ENCODE measurements around the gene GMPR2.

GMPR2 gene

GRCh38 chr14:24254630-24255392, 22.1 kb downstream of the GMPR2 start:
- no peak for DNase-seq

DNA sequence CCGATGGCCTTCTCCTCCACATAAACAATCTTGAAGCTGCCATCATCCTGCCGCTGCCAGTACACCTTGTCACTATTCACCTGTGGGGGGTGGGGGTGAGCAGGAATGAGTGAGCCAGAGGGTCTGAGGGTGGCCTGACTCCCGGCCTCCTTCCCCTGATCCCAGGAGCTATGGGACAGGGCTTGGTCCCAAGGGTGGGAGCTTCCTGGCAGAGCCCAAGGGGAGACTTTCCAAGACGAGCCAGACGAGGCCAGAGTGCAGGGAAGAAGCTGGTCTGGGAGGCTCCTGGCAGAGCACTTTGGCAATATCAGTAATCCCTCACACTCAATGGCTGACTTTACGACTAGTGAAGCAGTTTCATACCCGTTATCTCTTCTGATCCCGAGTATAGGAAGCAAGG, 22.7 kb downstream of the GMPR2 start:
- DNase-seq: no peak

- no peak for DNase-seq
Observed at GRCh38 chr14:24255931-24256711, 23.4 kb downstream of the GMPR2 start.

GRCh38 chr14:24256960-24257359, 24.2 kb downstream of the GMPR2 start:
- DNase-seq: no peak

DNA sequence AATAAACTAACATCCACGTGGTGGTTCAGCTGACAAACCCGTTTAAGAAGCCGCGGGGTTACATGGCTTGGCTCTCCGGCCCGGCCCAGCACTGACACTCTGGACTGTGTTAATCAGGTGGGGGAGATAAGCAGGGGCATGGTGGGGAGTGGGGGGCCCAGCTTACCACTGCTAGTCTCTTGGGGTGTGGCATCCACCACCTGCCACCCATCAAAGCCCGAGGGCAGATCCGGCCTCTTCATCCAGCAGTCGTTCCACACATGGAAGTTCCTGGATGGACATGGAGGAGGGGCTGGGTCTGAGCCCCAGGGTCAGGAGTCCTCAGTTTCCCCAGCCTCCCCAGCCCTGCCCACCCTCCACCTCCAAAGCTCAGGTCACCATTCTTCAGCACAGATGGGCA, 25.4 kb downstream of the GMPR2 start:
- no peak for DNase-seq

DNA sequence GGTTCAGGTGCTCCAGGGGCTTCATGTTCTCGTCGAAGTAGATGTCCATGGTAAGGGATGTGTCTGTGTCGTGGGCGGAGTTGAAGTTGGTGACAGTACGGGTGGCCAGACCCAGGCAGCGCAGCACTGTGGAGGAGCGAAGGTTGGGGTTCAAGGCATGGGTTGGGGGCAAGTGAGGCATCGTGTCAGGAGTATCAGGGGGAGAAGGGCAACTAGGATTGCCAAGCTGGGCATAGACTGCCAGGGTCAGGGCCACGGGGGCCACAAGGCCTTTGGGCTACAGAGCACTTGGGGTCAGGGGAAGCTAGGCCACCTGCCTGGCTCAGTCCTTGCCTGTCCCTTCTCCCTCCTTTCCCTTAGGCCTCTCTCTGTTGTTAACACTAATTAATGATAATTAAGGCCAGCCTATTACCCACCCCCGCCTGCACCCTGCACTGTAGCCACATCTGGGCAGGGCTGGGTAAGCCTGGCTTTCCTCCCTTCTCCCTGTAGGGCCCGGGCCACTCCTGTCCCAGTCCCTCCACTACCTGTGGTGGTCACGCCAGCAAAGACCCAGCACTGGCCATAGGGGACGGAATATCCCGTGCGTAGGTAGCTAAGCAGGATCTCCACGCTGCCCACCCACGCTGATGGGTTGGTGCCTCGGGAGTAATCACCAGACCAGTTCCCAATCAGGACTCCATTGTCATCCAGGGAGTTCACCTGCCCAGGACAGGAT, 26.0 kb downstream of the GMPR2 start:
- no peak for DNase-seq

- DNase-seq: no peak
Observed at GRCh38 chr14:24259282-24260025, 26.7 kb downstream of the GMPR2 start.

DNA sequence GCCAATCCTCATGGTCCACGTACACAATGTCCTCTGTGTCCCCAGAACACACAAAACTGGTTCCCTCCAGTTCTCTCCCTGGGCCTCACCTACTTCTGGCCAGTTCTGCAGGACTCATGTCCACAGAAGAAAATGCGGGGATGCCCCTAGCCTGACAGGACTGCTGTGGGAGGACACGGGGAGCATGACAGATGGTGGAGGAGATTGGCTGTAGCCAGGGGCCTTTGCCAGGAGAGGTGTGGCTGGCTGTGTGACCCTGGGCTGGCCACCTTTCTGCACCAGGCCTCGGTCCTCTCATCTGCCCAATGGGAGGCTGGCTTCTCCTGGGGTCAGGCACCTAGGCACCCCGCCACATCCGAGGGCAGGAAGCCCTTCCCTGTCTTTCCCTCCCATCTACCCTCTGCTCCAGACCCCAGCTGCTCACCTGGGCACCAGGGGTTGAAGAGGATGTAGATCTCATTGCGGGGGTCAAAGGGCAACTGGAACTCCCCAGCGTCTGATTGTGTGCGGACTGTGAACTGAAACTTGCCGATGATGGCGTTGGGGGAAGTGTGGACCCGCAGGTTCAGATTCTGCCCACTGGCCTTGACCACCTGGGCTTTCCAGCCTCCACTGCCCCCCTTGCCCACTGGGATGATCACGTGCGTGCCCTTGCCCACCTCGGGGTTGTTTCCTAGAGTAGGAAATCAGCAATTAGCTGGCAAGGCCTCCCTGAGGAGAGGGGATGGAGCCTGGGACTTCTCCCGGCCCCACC, 27.5 kb downstream of the GMPR2 start:
- DNase-seq: no peak

- DNase-seq: no peak
Observed at GRCh38 chr14:24260780-24261157, 28.0 kb downstream of the GMPR2 start.

GRCh38 chr14:24261256-24261968, 28.7 kb downstream of the GMPR2 start:
- no peak for DNase-seq

DNA sequence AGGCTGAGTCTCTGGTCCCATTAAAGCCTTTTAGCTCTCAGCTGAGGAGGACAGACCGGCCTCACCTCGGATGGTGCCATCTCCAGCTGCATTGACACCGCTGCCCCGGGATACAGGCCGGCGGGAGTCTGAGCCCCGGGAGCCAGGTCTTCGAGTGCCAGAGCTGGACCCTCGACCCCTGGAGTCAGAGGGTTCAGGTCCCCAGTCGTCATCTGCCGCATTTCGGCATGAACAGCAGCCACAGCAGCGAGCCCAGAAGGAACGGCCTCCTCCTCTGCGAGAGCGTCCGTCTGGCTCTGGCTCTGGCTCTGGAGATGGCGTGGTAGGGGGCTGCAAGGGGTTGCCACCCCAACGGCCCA, 29.2 kb downstream of the GMPR2 start:
- DNase-seq: no peak

- no peak for DNase-seq
Observed at GRCh38 chr14:24262821-24263733, 30.3 kb downstream of the GMPR2 start, which contains the start of gene TGM1. TSS of gene TGM1 (minus strand) at chr14:24263177. CDS start at chr14:24262352, 825 bp downstream.

- no peak for DNase-seq
Observed at GRCh38 chr14:24263848-24264247, 31.1 kb downstream of the GMPR2 start.

DNA sequence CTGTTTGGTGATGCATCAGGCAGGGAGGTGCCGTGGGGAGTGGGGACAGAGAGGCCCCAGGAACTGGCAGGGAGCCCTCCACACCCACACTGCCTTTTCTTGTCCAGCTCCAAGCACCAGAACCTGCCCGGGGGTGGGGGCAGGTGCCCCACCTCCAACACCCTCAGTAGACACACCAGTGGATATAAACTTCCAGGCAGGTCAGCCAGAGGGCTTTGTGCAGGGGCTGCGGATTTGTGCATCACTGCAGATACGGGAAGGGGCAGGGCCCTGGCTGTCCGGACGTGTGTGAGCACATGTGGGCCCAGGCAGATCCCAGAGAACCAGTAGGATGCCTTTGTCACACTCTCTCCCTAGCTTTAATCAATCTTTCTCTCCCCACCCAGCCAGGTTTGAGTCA, 31.6 kb downstream of the GMPR2 start:
- DNase-seq: no peak

GRCh38 chr14:24266344-24267244, 33.9 kb downstream of the GMPR2 start:
- DNase-seq: no peak

- DNase-seq: no peak
Observed at GRCh38 chr14:24267516-24267915, 34.8 kb downstream of the GMPR2 start.

DNA sequence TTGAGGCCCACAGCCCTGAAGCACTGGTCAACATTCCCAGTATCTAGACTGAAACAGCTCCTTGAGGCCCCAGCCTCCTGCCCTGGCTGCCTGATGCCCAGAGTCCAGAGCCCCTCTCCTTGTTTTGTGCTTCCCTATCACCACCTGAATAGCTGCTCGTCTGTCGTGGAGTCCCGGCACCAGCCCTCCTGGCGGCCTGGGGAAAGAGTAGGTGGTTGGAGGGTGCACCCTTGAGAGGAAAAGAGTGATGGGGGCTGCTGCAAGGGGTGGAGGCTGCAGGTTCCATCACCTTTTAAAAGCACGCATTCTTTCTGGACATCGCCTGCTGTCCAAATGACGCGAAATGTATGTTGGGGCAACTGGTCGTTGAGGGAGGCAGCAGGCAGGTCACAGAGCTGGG, 35.5 kb downstream of the GMPR2 start:
- DNase-seq: no peak

GRCh38 chr14:24269368-24269767, 36.6 kb downstream of the GMPR2 start:
- DNase-seq: no peak

- no peak for DNase-seq
Observed at GRCh38 chr14:24269910-24270536, 37.3 kb downstream of the GMPR2 start.
